GM10248 (cell line): ENCODE results near the gene CHRD.
"Not testable (repeated sequence)": the region's sequence is repeated elsewhere in the genome, so short reads cannot be mapped to it uniquely, and the experiment has no call there.

ENCODE experiments used
- CTCF ChIA-PET: fragments of 300-600 bp; sonication (Branson Sonifier 250); formaldehyde crosslinking; extraction: SDS; loops from one replicate; lab custom pipeline; 2021; ENCODE audit warnings: antibody characterized with exemption; lab: Yijun Ruan, JAX
- POLR2A ChIA-PET: fragments of 350-650 bp; sonication (Branson Sonifier 250); formaldehyde crosslinking; extraction: SDS; loops from one replicate; lab custom pipeline; 2020; ENCODE audit warnings: antibody characterized with exemption; lab: Yijun Ruan, JAX
- DNase-seq: peaks from one replicate; pipeline ENCODE4 v3.0.0; 2012; ENCODE audit errors: extremely low spot score
- TF ChIP-seq, protein P1 (sequence below): IDR thresholded peaks from 2 replicates; pipeline ENCODE4 v1.5.1; 2012; ENCODE audit warnings: mild to moderate bottlenecking, low read depth; ENCODE audit errors: extremely low read depth, missing control alignments, control extremely low read depth

CHRD gene

DNA sequence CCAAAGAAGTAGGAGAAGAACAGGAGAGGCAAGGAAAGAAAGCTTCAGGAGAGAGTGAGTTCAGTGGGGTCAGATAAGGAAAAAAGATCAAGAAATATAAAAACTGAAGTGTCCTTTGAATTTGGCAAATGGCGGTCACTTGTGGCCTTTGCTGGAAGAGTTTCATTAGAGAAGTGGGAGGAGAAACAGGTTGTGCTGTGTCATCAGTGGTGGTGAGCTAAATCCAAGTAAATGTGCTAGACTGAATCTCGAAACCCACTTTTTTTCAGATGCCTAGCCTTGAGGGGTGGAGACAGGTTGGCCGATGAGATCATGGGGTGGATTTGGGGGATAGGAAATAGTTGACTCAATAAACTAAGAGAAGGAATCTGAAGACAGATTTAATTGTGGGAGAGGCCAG is 43.7 kb downstream of the CHRD start:
- ChIA-PET CTCF (interaction anchor here (0.8 to 1.8 kb wide), 5 partner anchors 14 to 123 kb away, joined by 3 to 5 read pairs (median 4); no protein-coding TSS in a partner anchor), POLR2A (no interaction called here)
- no peak for DNase-seq
- TF ChIP-seq, protein P1, sequence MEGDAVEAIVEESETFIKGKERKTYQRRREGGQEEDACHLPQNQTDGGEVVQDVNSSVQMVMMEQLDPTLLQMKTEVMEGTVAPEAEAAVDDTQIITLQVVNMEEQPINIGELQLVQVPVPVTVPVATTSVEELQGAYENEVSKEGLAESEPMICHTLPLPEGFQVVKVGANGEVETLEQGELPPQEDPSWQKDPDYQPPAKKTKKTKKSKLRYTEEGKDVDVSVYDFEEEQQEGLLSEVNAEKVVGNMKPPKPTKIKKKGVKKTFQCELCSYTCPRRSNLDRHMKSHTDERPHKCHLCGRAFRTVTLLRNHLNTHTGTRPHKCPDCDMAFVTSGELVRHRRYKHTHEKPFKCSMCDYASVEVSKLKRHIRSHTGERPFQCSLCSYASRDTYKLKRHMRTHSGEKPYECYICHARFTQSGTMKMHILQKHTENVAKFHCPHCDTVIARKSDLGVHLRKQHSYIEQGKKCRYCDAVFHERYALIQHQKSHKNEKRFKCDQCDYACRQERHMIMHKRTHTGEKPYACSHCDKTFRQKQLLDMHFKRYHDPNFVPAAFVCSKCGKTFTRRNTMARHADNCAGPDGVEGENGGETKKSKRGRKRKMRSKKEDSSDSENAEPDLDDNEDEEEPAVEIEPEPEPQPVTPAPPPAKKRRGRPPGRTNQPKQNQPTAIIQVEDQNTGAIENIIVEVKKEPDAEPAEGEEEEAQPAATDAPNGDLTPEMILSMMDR: no peak

DNA sequence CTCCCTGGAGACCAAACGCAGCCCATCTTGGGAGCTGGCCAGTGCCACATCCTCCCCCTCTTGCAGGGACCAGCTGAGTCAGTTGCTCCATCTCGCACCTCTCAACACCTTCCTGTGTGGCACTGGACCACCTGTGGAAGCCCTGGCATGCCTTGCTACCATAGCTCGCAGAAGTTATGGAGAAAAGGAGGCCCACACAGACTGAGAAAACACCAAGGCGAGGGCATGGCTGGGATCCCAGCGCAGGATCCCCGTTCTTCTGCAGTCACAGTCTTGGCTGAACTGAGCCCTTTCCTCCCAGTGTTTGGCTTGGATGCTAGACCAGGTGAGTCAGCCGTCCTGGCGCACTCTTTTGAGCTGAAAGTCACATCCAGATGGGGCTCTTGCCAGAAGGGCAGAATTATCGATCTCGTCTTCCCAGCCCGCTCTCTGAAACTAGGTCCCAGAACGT is 46.9 kb downstream of the CHRD start:
- ChIA-PET CTCF (interaction anchor here (1.0 to 1.2 kb wide), 3 partner anchors 17 to 115 kb away, joined by 3 read pairs; no protein-coding TSS in a partner anchor), POLR2A (no interaction called here)
- TF ChIP-seq, protein P1: no peak
- DNase-seq: no peak

DNA sequence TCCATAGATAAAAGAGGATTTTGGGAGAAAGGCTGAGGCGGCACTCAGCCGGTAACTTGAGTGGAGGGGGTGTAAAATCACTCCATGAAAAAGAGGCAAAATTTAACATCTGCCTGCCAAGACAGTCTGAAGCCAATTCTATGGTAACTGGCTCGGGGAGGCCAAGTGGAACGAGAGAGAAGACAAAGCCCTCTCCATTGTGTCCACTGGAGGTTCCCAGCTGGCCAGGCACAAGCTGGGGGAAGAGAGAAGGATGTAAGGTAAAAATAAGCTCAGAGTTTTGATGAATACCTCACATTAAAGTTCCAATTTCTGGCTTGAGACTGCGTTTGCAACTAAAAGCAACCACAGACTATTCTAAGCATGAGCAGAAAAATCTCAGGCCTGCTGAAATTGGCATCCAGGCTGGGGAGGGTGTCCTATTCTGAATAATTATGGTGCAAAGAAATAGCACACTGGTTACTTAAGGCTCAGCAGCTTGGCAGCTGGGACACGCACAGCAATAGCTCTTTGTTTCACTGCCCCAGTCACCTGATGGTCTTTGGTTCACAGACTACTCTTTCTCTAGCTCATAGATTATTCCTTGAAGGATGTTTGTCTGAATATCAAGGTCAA is 48.8 kb downstream of the CHRD start:
- TF ChIP-seq, protein P1: no peak

DNA sequence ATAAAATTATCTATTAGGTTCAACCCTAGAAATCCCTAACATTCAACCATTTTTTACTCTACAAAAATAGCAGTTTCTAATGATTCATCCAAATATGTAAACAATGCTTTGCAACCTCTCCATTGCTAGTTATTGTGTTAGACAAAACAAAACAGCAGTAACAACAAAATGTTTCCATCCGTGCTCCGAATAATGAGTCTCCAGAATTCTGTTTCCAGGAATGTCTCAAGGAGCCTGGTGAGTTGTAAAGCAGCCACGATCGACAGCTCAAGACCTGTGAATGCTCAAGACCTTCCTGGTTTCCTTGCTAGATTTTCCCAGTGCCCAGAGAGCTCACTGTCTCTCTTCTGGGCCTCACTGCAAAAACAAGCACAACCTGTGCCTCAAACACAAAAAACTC is 49.9 kb downstream of the CHRD start:
- DNase-seq: no peak
- ChIA-PET CTCF (no interaction called here), POLR2A (no interaction called here)
- TF ChIP-seq, protein P1: no peak

More for the DNA sequence above, 48.8 kb downstream of the CHRD start:
- ChIA-PET POLR2A (no interaction called here), CTCF (no interaction called here)
- no peak for DNase-seq

DNA sequence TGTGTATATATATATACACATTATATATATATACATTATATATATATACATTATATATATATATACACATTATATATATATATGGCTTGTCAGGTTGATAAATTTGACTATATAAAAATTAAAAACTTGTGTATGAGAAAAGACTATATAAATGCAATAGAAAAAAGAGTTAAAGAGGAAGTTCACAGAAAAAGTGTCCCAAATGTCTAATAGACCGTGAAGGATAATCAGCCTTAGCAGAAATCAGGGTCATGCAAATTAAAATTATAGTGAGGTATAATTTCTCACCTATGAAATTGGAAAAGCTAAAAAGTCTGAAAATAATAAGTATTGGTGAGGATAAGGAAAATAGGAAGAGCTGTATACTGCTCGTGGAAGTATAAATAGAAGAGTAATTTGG is 51.1 kb downstream of the CHRD start:
- ChIA-PET POLR2A (no interaction called here), CTCF (no interaction called here)
- DNase-seq: no peak
- TF ChIP-seq, protein P1: no peak

DNA sequence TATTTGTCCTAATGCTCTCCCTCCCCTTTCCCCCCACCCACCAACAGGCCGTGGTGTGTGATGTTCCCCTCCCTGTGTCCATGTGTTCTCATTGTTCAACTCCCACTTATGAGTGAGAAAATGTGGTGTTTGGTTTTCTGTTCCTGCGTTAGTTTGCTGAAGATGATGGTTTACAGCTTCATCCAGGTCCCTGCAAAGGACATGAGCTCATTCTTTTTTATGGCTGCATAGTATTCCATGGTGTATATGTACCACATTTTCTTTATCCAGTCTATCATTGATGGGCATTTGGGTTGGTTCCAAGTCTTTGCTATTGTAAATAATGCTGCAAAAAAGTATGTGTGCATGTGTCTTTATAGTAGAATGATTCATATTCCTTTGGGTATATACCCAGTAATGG is 53.3 kb downstream of the CHRD start:
- CTCF ChIA-PET, DNase-seq, POLR2A ChIA-PET: not testable (repeated sequence)

DNA sequence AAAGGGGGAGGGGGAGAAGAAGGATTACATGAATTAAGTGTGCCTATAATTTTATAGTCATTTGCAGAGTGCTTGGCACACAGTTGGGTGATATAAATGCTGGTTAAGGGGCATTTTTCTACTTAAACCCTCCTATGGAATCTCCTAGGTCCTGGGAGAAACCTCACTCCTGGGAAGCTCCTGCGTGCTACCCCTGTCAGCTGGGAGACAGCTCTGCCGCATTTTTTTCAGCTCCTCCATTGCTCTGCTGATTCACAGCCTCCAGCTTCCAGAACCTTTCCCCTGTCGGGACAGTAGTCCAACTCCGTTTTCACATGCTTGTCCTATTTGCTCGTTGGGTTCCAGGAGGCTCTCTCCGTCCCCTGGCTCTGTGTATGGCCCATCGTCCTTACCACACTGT is 59.2 kb downstream of the CHRD start:
- TF ChIP-seq, protein P1: no peak
- DNase-seq: no peak
- CTCF ChIA-PET: no interaction called here
- POLR2A ChIA-PET: no interaction called here
